Mesodermal cell (in vitro differentiated cells): ENCODE data around the gene ACACA.
"Not testable (repeated sequence)": the region's sequence is repeated elsewhere in the genome, so short reads cannot be mapped to it uniquely, and the experiment has no call there.

Experiments
- H3K27ac ChIP-seq: 2 replicates; pipeline ENCODE4 v1.7.0; 2013; ENCODE audit warnings: mild to moderate bottlenecking, low read depth, low read length, moderate library complexity; ENCODE audit not compliant: severe bottlenecking
- H3K36me3 ChIP-seq: 2 replicates; pipeline ENCODE4 v1.7.1; 2013; ENCODE audit warnings: mild to moderate bottlenecking, low read length, moderate library complexity; ENCODE audit not compliant: control insufficient read depth, insufficient read depth
- H3K4me1 ChIP-seq: one replicate; pipeline ENCODE4 v1.7.1; 2013; ENCODE audit warnings: mild to moderate bottlenecking, low read length; ENCODE audit not compliant: insufficient read depth, control insufficient read depth, poor library complexity, severe bottlenecking
- H3K4me3 ChIP-seq: 2 replicates; pipeline ENCODE4 v1.7.0; 2013; ENCODE audit warnings: low read length, control low read depth, mild to moderate bottlenecking; ENCODE audit not compliant: insufficient read depth, poor library complexity, severe bottlenecking; ENCODE audit errors: extremely low read depth
- H3K9me3 ChIP-seq: 2 replicates; pipeline ENCODE4 v1.7.1; 2013; ENCODE audit warnings: mild to moderate bottlenecking, low read length, moderate library complexity; ENCODE audit not compliant: control insufficient read depth
- WGBS, 2 experiments: methylation state at CpG; one replicate each; pipeline ENCODE4 v1.1.5; 2013; ENCODE audit warnings: missing lambda C conversion rate in 2 of 2; ENCODE audit not compliant: insufficient coverage in 2 of 2; 5-methylcytosine and 5-hydroxymethylcytosine counted together

The ACACA gene

DNA sequence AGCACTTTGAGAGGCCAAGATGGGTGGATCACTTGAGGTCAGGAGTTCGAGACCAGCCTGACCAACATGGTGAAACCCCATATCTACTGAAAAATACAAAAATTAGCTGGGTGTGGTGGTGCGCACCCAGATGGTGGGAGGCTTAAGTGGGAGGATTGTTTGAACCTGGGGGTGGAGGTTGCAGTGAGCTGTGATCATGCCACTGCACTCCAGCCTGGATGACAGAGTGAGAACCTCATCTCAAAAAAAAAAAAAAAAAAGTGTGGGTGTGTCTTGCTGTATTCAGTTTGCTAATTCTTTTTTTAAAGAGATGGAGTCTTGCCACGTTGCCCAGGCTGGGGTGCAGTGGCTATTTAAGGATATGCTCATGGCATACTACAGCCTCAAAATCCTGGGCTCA is 333.2 kb downstream of the ACACA start:
- H3K4me1 ChIP-seq, H3K9me3 ChIP-seq, H3K4me3 ChIP-seq, H3K36me3 ChIP-seq, H3K27ac ChIP-seq: not testable (repeated sequence)
- 83 to 93% methylated on average over 1 to 2 of the region's 3 CpGs for WGBS, 2 experiments

DNA sequence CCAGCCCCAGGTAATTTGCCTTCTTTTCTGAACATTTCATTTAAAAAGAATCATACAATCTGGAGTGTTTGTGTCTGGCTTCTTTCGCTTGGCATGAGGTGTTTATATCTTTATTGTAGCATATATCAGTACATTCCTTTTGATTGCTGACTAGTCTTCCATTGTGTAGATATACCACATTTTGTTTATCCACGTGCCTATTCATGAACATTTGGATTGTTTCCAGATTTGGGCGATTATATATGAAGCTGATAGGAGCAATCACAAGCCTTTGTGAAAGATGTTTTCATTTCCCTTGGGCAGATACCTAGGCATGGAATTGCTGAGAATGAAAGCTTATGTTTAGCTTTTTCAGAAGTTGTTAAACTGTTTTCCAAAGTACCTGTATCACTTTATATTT is 337.5 kb downstream of the ACACA start:
- no CpG with 5 or more reads among the region's 3 CpGs for WGBS, 2 experiments
- no peaks in the 10 kb centered on the region for H3K9me3 ChIP-seq
- no peaks in the 10 kb centered on the region for H3K36me3 ChIP-seq
- H3K27ac ChIP-seq: no peak overlapping the region
- no peak overlapping the region for H3K4me3 ChIP-seq
- H3K4me1 ChIP-seq: peaks cover 11% of the 10 kb centered on the region

DNA sequence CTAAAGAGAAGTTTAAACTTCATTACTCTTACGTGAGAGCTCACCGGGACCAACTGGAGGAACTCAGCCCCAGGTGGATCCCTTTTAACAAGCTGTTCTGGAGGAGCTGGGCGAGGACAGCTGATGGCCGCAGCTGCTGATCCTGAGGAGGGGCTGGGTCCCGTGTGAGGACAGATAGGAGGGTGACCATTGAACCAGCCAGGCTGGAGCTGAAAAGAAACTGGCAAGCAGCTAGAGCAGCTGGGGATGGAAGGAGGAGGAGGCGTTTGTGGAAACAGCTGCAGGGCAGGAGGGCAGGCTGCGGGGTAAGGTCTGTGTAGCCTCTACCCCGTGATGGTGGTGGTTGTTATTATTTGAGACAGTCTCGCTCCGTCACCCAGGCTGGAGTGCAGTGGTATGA is 338.4 kb downstream of the ACACA start:
- no peaks in the 10 kb centered on the region for H3K9me3 ChIP-seq
- no peak overlapping the region for H3K27ac ChIP-seq
- no peaks in the 10 kb centered on the region for H3K36me3 ChIP-seq
- 76% methylated on average over 8 to 9 of the region's 10 CpGs for WGBS, 2 experiments
- H3K4me3 ChIP-seq: no peak overlapping the region
- H3K4me1 ChIP-seq: peaks cover 11% of the 10 kb centered on the region

DNA sequence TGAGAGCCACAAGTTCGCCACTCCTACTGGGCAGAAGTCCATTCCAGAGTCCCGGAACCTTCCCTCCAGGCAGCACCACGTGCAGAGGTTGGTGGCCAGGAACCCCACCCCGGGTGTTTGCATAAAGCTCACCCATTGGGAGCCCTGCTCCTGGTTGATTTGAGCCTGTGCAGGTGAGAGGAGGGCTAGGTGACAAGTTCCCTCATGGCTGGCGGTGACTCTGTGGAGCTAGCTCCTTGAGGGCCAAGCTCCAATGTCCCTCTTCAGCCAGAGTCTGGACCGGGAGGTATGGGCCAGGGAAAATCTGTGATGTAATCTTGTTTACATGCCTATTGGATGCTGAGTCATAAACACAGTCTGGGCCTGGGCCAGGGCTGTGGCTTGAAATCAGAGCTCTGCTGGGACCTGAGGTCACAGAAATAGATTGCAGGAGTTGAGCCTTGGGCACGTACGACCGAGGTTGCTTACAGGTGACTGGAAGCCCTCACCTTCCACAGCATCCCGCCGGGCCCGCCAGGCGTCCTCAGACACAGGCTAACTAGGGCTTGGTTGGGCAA is 339.0 kb downstream of the ACACA start:
- Histone ChIP-seq H3K4me3 (no peak overlapping the region), H3K36me3 (no peaks in the 10 kb centered on the region), H3K9me3 (no peaks in the 10 kb centered on the region), H3K4me1 (peaks cover 11% of the 10 kb centered on the region), H3K27ac (no peak overlapping the region)
- WGBS, 2 experiments: 81 to 86% methylated on average over 6 to 10 of the region's 13 CpGs

DNA sequence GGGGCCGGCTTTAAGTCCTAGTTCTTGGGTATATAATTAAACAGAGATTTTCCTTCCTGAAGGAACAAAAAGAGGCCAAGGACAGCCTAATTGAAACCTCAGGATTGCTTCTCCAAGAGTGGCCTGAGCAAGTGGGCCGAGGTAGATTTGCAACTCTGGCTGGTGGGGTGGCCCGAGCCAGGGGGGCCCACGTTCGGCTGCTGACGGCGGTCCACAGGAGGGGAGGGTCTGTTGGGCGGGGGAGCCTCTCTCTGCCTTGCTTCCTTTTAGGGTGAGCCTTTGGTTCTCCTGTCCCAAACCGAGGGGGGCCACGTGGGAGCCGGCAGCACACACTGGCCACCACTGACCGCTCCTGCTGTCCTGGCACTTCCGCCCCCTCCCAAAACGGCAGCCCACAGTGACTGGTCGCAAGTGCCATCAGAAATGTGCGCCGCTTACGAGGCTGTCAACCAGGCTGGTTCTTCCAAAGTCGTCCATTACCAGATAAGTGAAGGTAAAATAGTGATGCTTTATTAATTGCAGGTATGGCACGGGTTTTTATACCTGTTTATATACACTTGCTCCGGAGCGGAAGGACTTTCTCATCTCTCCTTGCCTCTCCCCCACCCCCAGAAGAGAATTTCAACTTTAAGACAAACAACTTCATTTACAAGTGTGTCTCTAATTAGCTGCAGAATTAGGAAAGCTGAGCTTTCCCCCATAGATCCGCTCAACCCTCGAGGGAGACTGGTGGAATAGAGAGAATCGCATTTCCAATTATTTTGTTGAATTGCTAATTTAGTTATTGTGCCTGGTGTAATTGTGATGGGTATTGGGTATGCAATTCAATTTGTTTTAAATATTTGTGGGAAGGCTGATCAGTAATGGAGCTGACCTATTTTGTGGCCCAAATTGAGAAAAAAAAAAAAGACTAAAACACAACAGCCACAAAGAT is 340.0 kb downstream of the ACACA start:
- no peak overlapping the region for H3K27ac ChIP-seq
- H3K36me3 ChIP-seq: no peaks in the 10 kb centered on the region
- no peaks in the 10 kb centered on the region for H3K9me3 ChIP-seq
- 73 to 80% methylated on average over 19 of the region's 25 CpGs for WGBS, 2 experiments
- H3K4me3 ChIP-seq: no peak overlapping the region
- H3K4me1 ChIP-seq: peaks cover 11% of the 10 kb centered on the region

DNA sequence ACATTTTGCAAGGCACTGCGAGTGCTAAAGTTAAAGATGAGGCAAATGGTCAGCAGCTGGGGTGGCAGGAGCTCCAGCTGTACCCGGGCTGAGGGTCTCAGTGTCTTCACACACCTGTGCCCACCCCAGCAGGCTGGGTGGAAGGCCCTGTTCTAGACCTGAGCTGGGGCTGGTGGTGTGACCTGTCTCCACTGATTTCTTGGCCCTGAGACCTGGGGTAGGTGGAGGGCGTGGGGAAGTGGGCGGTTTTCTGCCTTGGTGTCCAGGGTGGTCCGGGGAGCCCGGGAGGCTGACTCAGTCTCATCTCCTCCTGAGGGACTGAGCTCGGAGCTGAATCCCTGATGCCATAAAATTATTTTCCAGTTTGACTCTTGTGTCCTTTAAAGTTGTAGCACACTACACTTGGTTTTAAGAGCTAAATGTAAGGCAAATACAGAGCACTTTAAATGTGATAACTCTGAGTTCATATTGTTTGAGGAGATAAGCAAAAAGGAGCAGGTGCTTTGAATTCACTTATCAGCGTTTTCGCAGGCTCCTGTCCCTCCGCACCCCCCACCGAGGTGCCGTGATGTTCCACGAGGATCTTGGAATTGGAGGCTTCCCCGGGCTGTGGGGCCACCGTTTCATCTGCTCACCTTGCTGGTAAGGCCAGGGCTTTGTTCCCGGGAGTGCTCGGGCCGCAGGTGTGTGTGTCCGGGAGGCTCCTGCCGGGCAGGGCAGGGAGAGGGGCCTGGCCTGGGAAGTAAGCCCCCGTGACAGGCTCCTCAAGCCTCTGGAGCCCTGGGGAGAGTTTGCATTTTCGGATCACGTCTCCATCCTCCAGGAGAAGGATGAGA is 340.9 kb downstream of the ACACA start:
- no peaks in the 10 kb centered on the region for H3K9me3 ChIP-seq
- no peak overlapping the region for H3K27ac ChIP-seq
- H3K4me3 ChIP-seq: no peak overlapping the region
- H3K4me1 ChIP-seq: peaks cover 11% of the 10 kb centered on the region
- no peaks in the 10 kb centered on the region for H3K36me3 ChIP-seq
- WGBS, 2 experiments: 62 to 65% methylated on average over 18 to 23 of the region's 23 CpGs

DNA sequence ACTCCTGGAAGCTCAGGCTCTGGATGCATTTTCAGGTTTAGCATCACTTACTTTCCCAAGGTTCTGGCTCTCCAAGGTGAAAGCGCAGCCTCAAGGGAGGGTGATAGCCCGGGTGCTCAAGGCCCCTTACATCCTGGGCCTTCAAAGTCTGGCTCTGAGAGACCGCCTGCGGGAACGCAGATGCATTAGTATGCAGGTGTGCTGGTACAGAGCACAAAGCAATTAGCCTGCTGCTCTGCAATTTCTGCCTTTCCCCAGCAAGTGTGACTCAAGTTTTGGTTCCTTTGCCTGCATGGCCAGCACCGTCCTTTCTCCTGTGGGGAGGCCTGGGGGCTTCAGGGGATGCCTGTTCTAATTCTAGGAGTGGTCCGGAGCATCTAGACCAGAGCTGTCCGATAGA is 341.7 kb downstream of the ACACA start:
- H3K4me3 ChIP-seq: no peak overlapping the region
- no peaks in the 10 kb centered on the region for H3K36me3 ChIP-seq
- peaks cover 11% of the 10 kb centered on the region for H3K4me1 ChIP-seq
- no peak overlapping the region for H3K27ac ChIP-seq
- 89 to 92% methylated on average over 8 of the region's 8 CpGs for WGBS, 2 experiments
- no peaks in the 10 kb centered on the region for H3K9me3 ChIP-seq

DNA sequence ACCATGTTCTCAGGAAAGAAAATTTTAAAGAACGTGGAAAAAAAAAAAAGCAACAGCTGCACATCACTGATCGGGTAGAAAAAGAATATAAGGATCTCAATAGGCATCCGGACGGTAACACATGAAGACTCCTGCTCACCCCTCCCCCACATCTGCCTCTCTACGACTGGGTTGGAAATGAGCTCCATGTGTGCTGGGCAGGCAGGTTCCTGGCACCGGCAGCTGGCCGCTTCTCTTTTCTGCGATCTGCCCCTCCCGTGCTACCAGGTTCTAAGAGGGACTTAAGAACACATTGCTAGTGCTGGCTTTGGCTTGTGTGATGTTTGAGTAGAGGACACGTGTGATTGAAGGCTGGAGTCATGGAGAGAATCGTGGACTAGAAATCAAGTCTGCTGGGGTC is 342.4 kb downstream of the ACACA start:
- WGBS, 2 experiments: 82 to 92% methylated on average over 7 to 10 of the region's 11 CpGs
- peaks cover 11% of the 10 kb centered on the region for H3K4me1 ChIP-seq
- H3K9me3 ChIP-seq: no peaks in the 10 kb centered on the region
- H3K4me3 ChIP-seq: no peak overlapping the region
- no peaks in the 10 kb centered on the region for H3K36me3 ChIP-seq
- H3K27ac ChIP-seq: no peak overlapping the region

DNA sequence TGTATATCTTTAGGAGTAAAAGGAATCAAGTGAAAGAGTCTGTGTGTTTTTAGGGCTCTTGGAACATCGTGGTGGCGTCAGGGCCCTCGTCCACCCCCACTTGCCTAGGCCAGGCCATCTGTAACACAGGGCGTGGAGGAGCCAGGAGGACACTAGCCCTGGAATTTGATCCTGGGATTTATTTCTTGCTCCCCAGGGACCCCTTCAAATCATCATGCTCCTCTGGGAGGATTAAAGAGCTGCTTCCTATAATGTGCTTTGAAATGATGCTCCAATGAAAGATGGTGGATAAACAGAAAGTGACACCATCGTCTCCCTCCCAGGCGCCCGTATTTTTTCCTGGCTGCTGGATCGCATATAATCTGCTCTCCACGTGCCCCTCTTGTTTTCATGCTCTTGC is 344.6 kb downstream of the ACACA start:
- Histone ChIP-seq H3K9me3 (no peaks in the 10 kb centered on the region), H3K4me3 (no peak overlapping the region), H3K27ac (no peak overlapping the region), H3K4me1 (no peaks in the 10 kb centered on the region), H3K36me3 (peaks cover 9% of the 10 kb centered on the region)
- WGBS, 2 experiments: 86 to 90% methylated on average over 7 to 9 of the region's 9 CpGs

DNA sequence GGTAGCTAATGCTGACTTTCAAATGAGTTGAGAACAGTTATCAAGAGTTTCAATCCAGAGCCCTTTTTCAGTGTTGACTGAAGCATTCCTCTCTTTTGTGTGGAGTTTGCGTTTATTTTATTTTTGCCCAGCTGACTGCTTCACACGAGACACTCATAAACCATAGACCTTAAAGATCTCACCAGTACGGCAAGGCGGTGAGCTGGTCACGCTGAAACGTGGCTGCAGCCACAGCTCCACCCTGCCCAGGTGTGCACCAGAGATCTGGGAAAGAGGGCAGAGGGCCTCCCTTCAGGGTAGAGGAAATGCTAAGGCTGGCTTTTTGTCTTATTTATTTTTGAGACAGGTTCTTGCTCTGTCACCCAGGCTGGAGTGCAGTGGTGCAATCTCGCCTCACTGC is 345.7 kb downstream of the ACACA start:
- H3K27ac ChIP-seq: no peak overlapping the region
- H3K9me3 ChIP-seq: no peaks in the 10 kb centered on the region
- H3K4me1 ChIP-seq: no peaks in the 10 kb centered on the region
- WGBS, 2 experiments: 88 to 97% methylated on average over 5 to 7 of the region's 7 CpGs
- no peak overlapping the region for H3K4me3 ChIP-seq
- peaks cover 17% of the 10 kb centered on the region for H3K36me3 ChIP-seq
